ENCODE results near the gene RAB6B. TPM values are rescaled to one million over a fixed set of nuclear protein-coding genes. Genes with fewer than 3 reads are reported as not detected.

The RAB6B gene
- total and polyA plus RNA-seq, 2 of the 8 experiments (the other 6 are each of a cell fraction or from before 2014, with no cell fraction given) = 7.9 to 15.6 TPM

DNA sequence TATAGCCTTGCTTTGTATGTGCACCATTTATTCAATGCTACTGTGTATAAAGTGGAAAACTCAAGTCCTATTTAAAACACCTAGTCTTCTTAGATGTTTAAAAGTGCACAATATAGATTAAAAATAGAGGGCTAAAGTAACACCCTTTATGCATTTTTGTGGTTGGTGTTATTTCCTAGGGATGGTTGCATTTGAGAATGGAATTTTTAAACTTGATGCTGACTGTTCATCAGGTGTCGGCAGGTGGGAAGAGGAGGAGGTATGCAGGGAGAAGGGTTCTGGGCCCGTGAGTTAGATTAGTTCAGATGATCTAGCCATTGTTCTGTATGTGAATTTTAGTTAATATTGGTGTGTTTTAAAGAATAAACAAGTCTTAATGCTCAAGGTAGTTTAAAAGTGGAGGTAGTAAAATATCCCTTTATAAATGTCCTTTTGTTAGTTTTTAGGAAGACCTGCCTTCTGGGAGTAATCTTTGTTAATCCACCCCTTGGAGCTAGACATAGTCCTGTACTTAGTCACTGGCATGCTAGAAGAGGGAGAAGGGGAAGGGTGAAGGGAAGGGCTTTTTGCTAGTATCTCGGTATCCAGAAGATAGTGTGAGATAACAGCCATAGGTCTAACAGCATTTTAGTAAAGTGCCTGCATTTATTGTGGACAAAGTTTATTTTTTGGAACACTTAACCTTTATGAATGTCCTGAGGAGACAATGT lies 98.1 kb downstream of the RAB6B start:
- no peaks in the 10 kb centered on the region; a peak in 1 of 7 replicates for H3K27me3 ChIP-seq (replicated peaks in 1 of 4; ENCODE audit: control insufficient read depth in 3 of 4, extremely low read depth in 1 of 4, insufficient read depth in 3 of 4, low read length in 3 of 4)
- no peak overlapping the region for H3K18ac ChIP-seq (ENCODE audit: extremely low read depth, low read length)
- no peak overlapping the region for H4K91ac ChIP-seq (replicated peaks; ENCODE audit: insufficient read length, low read length)
- H2BK15ac ChIP-seq (ENCODE audit: low read length) = no peak overlapping the region
- no peak overlapping the region for H3K4ac ChIP-seq (replicated peaks; ENCODE audit: insufficient read length, low read depth, low read length)
- no peak overlapping the region for H3K4me3 ChIP-seq (ENCODE audit: extremely low read depth in 1 of 4, insufficient read depth in 2 of 4, low read depth in 3 of 4, low read length in 4 of 4)
- H3K23ac ChIP-seq (ENCODE audit: insufficient read length) = no peak overlapping the region
- H2BK120ac ChIP-seq (replicated peaks; ENCODE audit: low read depth, low read length) = no peak overlapping the region
- no peak overlapping the region for H2BK12ac ChIP-seq (ENCODE audit: low read depth, low read length)
- CTCF ChIA-PET (ENCODE audit: partially characterized antibody) = no interaction called here
- no peak overlapping the region for H3K56ac ChIP-seq (replicated peaks; ENCODE audit: insufficient read length, low read depth, low read length)
- H4K5ac ChIP-seq (ENCODE audit: insufficient read length, low read depth, low read length) = no peak overlapping the region
- H2AK5ac ChIP-seq (ENCODE audit: low read depth, low read length) = no peak overlapping the region
- DNase-seq (ENCODE audit: low read depth in 1 of 2, low spot score in 2 of 2) = no peak
- H3K14ac ChIP-seq (ENCODE audit: insufficient read length) = no peak overlapping the region
- FAIRE-seq = no peak
- H3K79me2 ChIP-seq (ENCODE audit: control insufficient read depth in 1 of 2, insufficient read depth in 2 of 2, low read length in 2 of 2) = no peaks in the 10 kb centered on the region
- no peak overlapping the region for H4K8ac ChIP-seq (ENCODE audit: extremely low read depth, insufficient read depth, low read length)
- no peak overlapping the region for H3K27ac ChIP-seq (ENCODE audit: low read depth, low read length)
- no peaks in the 10 kb centered on the region for H3K36me3 ChIP-seq (ENCODE audit: control insufficient read depth in 2 of 4, insufficient read depth in 4 of 4, low read length in 3 of 4)
- no peak overlapping the region for H2AFZ ChIP-seq (ENCODE audit: low read length)
- H3K9me3 ChIP-seq (ENCODE audit: insufficient read depth in 2 of 2, low read depth in 1 of 2, low read length in 1 of 2) = peaks cover 8 to 12% of the 10 kb centered on the region in 2 experiments
- H3K9ac ChIP-seq (replicated peaks in 1 of 4; ENCODE audit: extremely low read depth in 1 of 4, low read depth in 3 of 4, low read length in 3 of 4) = no peak overlapping the region
- H3K23me2 ChIP-seq (ENCODE audit: low read depth, low read length) = no peaks in the 10 kb centered on the region
- POLR2A ChIA-PET (ENCODE audit: partially characterized antibody) = no interaction called here
- 94% methylated on average over 3 of the region's 3 CpGs; no CpG with 5 or more reads in 1 of the 2 experiments for WGBS, 2 experiments (ENCODE audit: extremely low coverage in 1 of 2, insufficient coverage in 1 of 2, insufficient read length in 1 of 2, insufficient replicate concordance in 2 of 2, low coverage in 1 of 2, low lambda C conversion rate in 2 of 2, missing lambda C conversion rate in 1 of 2)
- no peak overlapping the region for H3K4me2 ChIP-seq (ENCODE audit: insufficient read depth in 1 of 2, low read depth in 2 of 2, low read length in 2 of 2)
- no peaks in the 10 kb centered on the region for H3K79me1 ChIP-seq (ENCODE audit: low read depth, low read length)
- no peak overlapping the region for H2BK20ac ChIP-seq (ENCODE audit: low read length)
- no peaks in the 10 kb centered on the region for H4K20me1 ChIP-seq (replicated peaks in 1 of 2; ENCODE audit: control insufficient read depth in 1 of 2, insufficient read depth in 2 of 2, low read length in 2 of 2)
- no peaks in the 10 kb centered on the region for H3K4me1 ChIP-seq (replicated peaks in 1 of 4; ENCODE audit: control insufficient read depth in 3 of 4, insufficient read depth in 4 of 4, low read length in 3 of 4)
- no peak overlapping the region for H2BK5ac ChIP-seq (ENCODE audit: low read depth, low read length)
- TF ChIP-seq FOSL1 (IDR thresholded peaks at IDR 0.05; ENCODE audit: insufficient read depth, low read depth, low read length) = no peak
- TF ChIP-seq EZH2 (IDR thresholded peaks at IDR 0.05; ENCODE audit: low read depth, low read length, severe bottlenecking) = no peak
- no peak for TF ChIP-seq TBP (IDR thresholded peaks at IDR 0.05; ENCODE audit: low read depth, low read length)
- no peak for TF ChIP-seq CHD2 (IDR thresholded peaks at IDR 0.05; ENCODE audit: low read length)
- no peak for TF ChIP-seq SP2 (IDR thresholded peaks at IDR 0.05; ENCODE audit: low read length)
- no peak for TF ChIP-seq TAF1 (IDR thresholded peaks at IDR 0.05; ENCODE audit: low read depth, low read length)
- no peak for TF ChIP-seq HDAC2 (IDR thresholded peaks at IDR 0.05; ENCODE audit: borderline replicate concordance in 1 of 2, low read depth in 2 of 2, low read length in 2 of 2)
- TF ChIP-seq SIN3A (conservative IDR thresholded peaks at IDR 0.05 in 1 of 2, IDR thresholded peaks at IDR 0.05 in 1 of 2; ENCODE audit: low read depth in 1 of 2, low read length in 2 of 2) = no peak
- no peak for TF ChIP-seq EP300 (IDR thresholded peaks at IDR 0.05; ENCODE audit: borderline replicate concordance in 1 of 2, low read depth in 2 of 2, low read length in 2 of 2)
- no peak for TF ChIP-seq TEAD4 (IDR thresholded peaks at IDR 0.05; ENCODE audit: low read depth, low read length)
- no peak for TF ChIP-seq TCF12 (IDR thresholded peaks at IDR 0.05; ENCODE audit: low read depth, low read length)
- TF ChIP-seq, protein P1, sequence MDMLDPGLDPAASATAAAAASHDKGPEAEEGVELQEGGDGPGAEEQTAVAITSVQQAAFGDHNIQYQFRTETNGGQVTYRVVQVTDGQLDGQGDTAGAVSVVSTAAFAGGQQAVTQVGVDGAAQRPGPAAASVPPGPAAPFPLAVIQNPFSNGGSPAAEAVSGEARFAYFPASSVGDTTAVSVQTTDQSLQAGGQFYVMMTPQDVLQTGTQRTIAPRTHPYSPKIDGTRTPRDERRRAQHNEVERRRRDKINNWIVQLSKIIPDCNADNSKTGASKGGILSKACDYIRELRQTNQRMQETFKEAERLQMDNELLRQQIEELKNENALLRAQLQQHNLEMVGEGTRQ (IDR thresholded peaks at IDR 0.05; ENCODE audit: low read length) = no peak

Measured in H1 (cell line).